HK-2 (cell line): ENCODE measurements around the gene SLC4A3.

Source experiments
- DNase-seq: peaks from one replicate; pipeline ENCODE4 v3.0.0-alpha.2; 2018; ENCODE audit not compliant: unreplicated experiment

Gene SLC4A3

GRCh38 chr2:219613461-219614070, 13.9 kb upstream of the SLC4A3 start:
- no peak for DNase-seq

DNA sequence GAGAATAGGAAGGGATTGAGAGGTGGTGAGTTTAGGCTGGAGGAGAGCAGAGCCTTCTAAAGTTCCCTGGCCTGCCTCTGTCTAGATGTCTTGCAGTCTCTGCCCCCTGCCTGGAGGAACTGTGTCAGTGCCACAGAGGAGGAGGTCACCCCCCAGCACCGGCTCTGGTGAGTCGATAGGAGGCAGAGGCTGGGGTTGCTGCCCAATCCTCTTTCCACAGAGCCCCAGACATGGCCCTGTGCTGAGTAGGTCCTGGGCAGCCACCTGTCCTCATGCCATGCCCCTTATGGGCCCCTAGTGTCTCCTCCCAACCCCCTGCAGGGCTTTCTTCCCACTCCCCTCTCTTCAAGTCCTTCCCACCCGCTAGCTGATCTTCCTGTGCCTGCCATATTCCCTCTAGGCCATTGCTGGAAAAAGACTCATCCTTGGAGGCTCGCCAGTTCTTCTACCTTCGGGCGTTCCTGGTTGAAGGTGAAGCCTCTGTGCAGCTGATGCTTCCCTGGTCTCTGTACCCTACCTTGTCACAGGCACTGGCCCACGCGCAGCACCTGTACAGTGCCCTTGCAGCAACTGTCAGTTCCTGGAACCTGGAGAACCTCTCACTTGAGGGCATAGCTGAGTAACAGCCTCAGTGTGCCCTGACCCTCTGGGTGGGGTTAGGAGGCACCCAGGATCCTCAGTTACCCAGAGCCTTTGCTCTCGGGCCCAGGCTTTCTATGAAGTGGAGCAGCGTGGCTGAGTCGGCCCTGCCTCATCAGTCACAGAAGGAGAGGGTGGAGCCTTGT, 13.2 kb upstream of the SLC4A3 start:
- no peak for DNase-seq

GRCh38 chr2:219615036-219615435, 12.4 kb upstream of the SLC4A3 start:
- no peak for DNase-seq

DNA sequence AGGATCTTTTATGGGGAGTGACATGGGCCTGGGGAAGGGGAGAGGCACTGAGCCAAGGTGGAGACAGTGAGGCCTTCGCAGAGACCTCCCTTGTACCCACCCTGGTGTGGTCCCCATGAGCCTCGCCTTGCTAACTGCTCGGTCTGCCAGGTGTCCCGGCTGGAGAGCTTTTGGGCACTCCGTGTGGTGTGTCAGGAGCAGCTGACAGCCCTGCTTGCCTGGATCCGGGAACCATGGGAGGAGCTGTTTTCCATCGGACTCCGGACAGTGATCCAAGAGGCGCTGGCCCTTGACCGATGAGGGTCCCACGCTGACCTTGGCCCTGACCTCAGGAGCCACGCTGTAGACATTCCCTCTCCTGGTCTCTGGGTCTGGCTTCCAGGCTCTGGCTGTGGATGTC, 11.5 kb upstream of the SLC4A3 start:
- DNase-seq, result no peak

DNA sequence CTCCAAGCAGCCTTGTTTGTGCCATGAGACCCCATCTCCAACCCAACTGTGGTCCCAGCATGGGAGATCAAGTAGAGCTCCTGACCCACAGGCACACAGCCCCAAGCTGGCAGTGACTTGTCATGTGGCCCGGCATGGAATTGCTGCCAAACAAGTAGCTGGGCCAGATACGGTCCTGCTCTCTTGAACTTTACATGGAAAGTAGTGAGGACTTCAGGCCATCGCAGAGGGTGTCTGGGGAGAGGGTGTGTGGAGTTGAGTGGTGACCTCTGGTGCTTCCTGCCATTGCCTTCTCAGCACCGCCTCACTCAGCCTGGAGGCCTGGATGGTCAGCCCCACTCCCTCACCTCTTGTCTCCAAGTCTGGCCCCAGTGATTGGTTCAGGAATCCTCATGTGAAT, 10.9 kb upstream of the SLC4A3 start:
- DNase-seq, result no peak

DNA sequence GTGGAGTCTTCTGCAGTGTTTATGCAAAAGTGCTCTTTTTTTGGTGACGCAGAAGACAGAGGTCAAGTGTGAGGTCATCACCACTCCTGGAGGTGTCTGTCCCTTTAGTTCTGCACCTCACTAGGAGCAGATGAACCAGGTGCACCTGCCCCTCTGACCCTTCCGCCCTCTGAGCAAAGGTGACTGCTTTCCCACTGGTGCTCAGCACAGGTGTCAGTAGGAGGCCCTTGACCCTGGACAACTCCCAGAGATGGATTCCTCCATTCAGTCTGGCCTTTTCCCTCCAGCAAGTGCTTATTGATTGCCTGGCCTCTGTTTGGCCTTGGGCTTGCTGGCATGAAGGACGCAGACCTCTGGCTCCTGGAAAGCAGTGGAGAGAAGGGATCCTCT, 8.7 kb upstream of the SLC4A3 start:
- no peak for DNase-seq

- DNase-seq, result no peak
These were observed 8.2 kb upstream of the SLC4A3 start for GRCh38 chr2:219619235-219619634.

DNA sequence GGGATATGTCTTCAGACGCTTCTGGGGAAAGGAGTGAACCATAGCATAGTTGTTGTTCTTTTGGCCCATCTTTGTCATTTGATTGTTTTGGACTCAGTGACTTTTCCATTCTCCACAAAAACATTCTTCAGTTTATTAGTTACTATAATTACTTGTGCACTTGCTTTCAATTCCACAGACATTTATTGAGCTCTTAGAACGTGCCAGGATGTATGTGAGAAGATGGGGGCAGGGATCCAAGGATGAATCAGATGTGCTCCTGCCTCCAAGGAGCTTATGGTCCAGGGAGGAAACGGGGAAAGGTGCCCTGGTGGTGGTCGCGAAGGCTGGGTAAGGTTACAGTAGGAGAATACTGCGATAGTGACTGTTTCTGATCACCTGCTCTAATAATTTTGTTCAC, 6.9 kb upstream of the SLC4A3 start:
- no peak for DNase-seq

- no peak for DNase-seq
These were observed 5.5 kb upstream of the SLC4A3 start for GRCh38 chr2:219621935-219622334.

DNA sequence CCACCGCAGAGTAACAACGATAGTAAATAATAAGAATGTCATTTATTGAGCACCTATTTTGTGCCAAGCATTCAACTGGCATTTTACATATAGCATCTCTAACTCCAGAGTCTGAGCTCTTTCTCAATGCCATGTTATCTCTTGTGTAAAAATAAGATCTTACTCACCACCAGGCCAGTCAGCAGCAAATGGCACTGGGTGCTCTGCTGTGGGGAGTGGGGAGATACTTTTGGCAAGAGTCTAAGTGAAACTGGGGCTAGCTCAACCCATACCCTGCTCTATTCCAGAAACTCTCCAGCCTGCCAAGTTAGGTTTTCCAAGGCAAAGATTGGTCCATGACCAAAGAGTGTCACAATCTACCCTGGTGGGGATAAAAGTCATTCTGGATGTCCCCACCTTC, 5.0 kb upstream of the SLC4A3 start:
- DNase-seq, result no peak

- no peak for DNase-seq
These were observed 2.9 kb upstream of the SLC4A3 start for GRCh38 chr2:219624565-219624964.

DNA sequence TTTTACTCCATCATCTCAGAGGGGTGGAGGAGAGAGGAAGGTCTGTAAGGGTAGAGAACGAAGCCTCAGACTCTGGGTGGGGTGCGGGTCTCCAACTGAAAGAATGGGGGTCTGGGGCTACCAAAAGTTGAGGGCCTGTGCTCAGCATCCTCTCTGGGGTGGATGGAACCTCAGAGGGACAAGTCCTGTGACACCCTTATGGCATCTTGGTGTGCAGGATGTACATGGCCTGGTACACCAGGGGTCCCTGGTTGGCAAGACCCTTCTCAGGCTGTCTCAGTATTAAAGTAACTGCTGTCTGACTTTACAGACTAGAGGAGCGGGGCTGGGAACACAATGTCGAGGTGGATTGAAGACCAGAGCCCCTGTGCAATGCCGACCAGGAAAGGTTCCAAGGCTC, 2.3 kb upstream of the SLC4A3 start:
- DNase-seq, result no peak

GRCh38 chr2:219626540-219626939, 890 bp upstream of the SLC4A3 start:
- DNase-seq, result no peak

DNA sequence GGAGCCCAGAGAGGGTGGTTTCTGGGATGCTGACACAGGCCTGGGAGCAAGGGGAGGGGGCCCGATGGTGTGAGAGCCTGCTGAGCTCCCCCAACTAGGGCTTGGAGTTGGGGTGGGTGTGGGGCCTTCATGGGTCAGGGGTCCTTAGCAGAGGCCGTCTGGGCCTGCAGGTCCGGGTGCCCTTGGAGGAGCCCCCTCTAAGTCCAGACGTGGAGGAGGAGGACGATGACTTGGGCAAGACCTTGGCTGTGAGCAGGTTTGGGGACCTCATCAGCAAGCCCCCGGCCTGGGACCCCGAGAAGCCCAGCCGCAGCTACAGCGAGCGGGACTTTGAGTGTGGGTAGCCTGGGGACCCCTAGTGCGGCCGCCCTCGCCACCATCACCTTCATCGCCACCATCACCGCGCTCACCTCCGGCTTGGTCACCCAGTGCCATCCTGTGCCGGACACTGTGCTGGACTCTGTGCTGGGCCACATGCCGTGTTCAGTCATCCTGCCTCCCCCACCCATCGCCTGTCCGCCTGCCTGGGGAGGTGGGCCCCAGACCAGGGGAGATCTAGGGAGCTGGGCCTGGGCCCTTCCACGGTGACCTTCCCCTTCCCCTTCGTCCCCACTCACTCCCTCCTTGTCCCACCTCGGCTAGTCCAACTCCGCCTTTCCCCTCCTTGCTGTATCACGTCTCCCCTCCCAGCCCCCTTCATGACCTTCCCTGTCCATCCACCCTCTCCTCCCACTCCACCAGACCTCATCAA, 980 bp downstream of the SLC4A3 start:
- DNase-seq, result no peak

GRCh38 chr2:219628986-219629901, 1.8 kb downstream of the SLC4A3 start:
- no peak for DNase-seq

GRCh38 chr2:219629976-219630695, 2.7 kb downstream of the SLC4A3 start:
- no peak for DNase-seq

GRCh38 chr2:219630770-219631405, 3.5 kb downstream of the SLC4A3 start:
- DNase-seq, result no peak

GRCh38 chr2:219631406-219631891, 4.0 kb downstream of the SLC4A3 start:
- DNase-seq, result no peak

GRCh38 chr2:219631904-219632759, 4.7 kb downstream of the SLC4A3 start:
- DNase-seq, result no peak

DNA sequence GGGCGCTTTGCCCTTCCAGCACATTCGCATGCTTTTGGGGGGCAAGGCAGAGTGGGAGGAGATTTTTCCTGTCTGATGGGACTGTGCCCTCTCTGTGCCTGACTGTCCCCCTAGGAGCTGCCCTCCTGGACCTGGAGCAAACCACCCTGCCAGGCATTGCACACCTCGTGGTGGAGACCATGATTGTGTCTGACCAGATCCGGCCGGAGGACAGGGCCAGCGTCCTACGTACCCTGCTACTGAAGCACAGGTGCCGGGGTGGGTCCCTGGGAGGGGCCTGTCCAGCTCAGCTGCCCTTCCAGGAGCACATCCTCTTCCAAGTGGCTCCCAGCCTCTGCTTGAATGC, 5.3 kb downstream of the SLC4A3 start:
- no peak for DNase-seq
